HG03460 (cell line): ENCODE measurements around the gene STK32C.
A peak's percentile ranks its signal among the peaks of the same experiment; 100 is the strongest.
"Not testable (repeated sequence)": the region's sequence is repeated elsewhere in the genome, so short reads cannot be mapped to it uniquely, and the experiment has no call there.

ENCODE experiments used
- ATAC-seq: cut with Tn5 transposase; IDR thresholded peaks from one replicate; pipeline ENCODE4 v1.9.1; 2021; ENCODE audit not compliant: unreplicated experiment

STK32C gene

GRCh38 chr10:132320654-132321469, 13.1 kb upstream of the STK32C start:
- ATAC-seq, result peak; percentile 4

- peak; percentile 100 for ATAC-seq
These were observed 12.3 kb upstream of the STK32C start for GRCh38 chr10:132319853-132320653.

- ATAC-seq, result not testable (repeated sequence)
These were observed 9.7 kb upstream of the STK32C start for GRCh38 chr10:132317477-132317876.

- ATAC-seq, result no peak
These were observed 8.4 kb upstream of the STK32C start for GRCh38 chr10:132316133-132316532.

GRCh38 chr10:132314881-132315280, 7.1 kb upstream of the STK32C start:
- not testable (repeated sequence) for ATAC-seq

- ATAC-seq, result no peak
These were observed 6.6 kb upstream of the STK32C start for GRCh38 chr10:132314336-132314735.

- no peak for ATAC-seq
These were observed 6.1 kb upstream of the STK32C start for GRCh38 chr10:132313865-132314264.

GRCh38 chr10:132313305-132313704, 5.6 kb upstream of the STK32C start:
- no peak for ATAC-seq

GRCh38 chr10:132311338-132311939, 3.7 kb upstream of the STK32C start:
- ATAC-seq, result no peak

- ATAC-seq, result no peak
These were observed 3.1 kb upstream of the STK32C start for GRCh38 chr10:132310701-132311337.

GRCh38 chr10:132309879-132310591, 2.3 kb upstream of the STK32C start:
- no peak for ATAC-seq

GRCh38 chr10:132309471-132309865, 1.7 kb upstream of the STK32C start:
- no peak for ATAC-seq

- ATAC-seq, result peak; percentile 3
These were observed 1.1 kb upstream of the STK32C start for GRCh38 chr10:132308587-132309470.

- ATAC-seq, result peak; percentile 12
These were observed 642 bp downstream of the STK32C start for GRCh38 chr10:132306864-132307751.

- no peak for ATAC-seq
These were observed 1.4 kb downstream of the STK32C start for GRCh38 chr10:132306343-132306685.

- no peak for ATAC-seq
These were observed 2.0 kb downstream of the STK32C start for GRCh38 chr10:132305654-132306342.

GRCh38 chr10:132304756-132305509, 2.8 kb downstream of the STK32C start:
- ATAC-seq, result no peak
